ENCODE results near the gene ATP1B1. TPM values are rescaled to one million over a fixed set of nuclear protein-coding genes. Genes with fewer than 3 reads are reported as not detected.

ATP1B1 gene
- total and polyA plus RNA-seq, 2 of the 13 experiments (the other 11 are each of a cell fraction or from before 2014, with no cell fraction given), result 134 to 135 TPM

DNA sequence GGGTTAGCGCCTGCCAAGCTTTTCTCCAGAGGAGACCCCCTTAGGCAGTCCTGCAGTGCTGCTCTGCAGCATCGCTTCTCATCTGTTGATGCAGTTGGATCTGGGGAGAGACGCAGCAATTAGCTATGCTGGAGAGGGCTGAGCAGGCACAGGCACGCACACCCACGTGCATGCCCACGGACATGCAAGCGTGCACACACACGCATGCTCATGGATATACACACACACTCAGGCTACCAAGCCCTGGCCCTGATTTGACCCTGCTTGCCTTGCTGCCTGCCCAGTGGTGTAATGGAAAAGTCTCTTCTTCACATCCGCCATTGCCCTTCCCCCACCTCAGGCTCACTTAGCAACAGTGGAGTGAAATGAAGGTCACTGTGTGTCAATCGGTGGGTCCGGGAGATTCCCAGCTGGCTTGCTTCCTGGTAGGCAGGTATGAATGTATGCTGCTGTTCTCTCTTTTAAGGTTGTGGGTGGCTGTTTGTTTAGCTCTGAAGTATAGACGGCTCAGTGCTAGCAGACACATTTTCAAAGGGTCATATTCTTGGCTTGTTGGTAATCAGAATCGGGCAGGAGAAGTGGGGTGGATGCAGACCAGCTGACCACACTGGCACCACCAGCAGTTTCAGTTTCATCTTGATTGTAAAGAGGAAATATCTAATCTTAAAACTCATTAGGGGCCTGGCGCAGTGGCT is 9.5 kb downstream of the ATP1B1 start (continued):
- TF ChIP-seq, protein P1, sequence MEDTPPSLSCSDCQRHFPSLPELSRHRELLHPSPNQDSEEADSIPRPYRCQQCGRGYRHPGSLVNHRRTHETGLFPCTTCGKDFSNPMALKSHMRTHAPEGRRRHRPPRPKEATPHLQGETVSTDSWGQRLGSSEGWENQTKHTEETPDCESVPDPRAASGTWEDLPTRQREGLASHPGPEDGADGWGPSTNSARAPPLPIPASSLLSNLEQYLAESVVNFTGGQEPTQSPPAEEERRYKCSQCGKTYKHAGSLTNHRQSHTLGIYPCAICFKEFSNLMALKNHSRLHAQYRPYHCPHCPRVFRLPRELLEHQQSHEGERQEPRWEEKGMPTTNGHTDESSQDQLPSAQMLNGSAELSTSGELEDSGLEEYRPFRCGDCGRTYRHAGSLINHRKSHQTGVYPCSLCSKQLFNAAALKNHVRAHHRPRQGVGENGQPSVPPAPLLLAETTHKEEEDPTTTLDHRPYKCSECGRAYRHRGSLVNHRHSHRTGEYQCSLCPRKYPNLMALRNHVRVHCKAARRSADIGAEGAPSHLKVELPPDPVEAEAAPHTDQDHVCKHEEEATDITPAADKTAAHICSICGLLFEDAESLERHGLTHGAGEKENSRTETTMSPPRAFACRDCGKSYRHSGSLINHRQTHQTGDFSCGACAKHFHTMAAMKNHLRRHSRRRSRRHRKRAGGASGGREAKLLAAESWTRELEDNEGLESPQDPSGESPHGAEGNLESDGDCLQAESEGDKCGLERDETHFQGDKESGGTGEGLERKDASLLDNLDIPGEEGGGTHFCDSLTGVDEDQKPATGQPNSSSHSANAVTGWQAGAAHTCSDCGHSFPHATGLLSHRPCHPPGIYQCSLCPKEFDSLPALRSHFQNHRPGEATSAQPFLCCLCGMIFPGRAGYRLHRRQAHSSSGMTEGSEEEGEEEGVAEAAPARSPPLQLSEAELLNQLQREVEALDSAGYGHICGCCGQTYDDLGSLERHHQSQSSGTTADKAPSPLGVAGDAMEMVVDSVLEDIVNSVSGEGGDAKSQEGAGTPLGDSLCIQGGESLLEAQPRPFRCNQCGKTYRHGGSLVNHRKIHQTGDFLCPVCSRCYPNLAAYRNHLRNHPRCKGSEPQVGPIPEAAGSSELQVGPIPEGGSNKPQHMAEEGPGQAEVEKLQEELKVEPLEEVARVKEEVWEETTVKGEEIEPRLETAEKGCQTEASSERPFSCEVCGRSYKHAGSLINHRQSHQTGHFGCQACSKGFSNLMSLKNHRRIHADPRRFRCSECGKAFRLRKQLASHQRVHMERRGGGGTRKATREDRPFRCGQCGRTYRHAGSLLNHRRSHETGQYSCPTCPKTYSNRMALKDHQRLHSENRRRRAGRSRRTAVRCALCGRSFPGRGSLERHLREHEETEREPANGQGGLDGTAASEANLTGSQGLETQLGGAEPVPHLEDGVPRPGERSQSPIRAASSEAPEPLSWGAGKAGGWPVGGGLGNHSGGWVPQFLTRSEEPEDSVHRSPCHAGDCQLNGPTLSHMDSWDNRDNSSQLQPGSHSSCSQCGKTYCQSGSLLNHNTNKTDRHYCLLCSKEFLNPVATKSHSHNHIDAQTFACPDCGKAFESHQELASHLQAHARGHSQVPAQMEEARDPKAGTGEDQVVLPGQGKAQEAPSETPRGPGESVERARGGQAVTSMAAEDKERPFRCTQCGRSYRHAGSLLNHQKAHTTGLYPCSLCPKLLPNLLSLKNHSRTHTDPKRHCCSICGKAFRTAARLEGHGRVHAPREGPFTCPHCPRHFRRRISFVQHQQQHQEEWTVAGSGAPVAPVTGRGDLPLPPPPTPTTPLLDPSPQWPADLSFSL (CRISPR knock-in tag; IDR thresholded peaks at IDR 0.05), result 0 out of 2 replicates have a peak, but pooled peaks have one; percentile 16
- no peak for TF ChIP-seq TCF12 (IDR thresholded peaks at IDR 0.05)
- no peak for TF ChIP-seq TCF12 (CRISPR knock-in tag; IDR thresholded peaks at IDR 0.05)
- no peak for TF ChIP-seq SCMH1 (CRISPR knock-in tag; IDR thresholded peaks at IDR 0.05; ENCODE audit: borderline replicate concordance)
- TF ChIP-seq, protein P2, sequence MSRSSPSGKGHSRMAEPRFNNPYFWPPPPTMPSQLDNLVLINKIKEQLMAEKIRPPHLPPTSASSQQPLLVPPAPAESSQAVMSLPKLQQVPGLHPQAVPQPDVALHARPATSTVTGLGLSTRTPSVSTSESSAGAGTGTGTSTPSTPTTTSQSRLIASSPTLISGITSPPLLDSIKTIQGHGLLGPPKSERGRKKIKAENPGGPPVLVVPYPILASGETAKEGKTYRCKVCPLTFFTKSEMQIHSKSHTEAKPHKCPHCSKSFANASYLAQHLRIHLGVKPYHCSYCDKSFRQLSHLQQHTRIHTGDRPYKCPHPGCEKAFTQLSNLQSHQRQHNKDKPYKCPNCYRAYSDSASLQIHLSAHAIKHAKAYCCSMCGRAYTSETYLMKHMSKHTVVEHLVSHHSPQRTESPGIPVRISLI (CRISPR knock-in tag; IDR thresholded peaks at IDR 0.05; ENCODE audit: borderline replicate concordance), result no peak
- no peak for TF ChIP-seq ZNF775 (CRISPR knock-in tag; IDR thresholded peaks at IDR 0.05; ENCODE audit: borderline replicate concordance)
- TF ChIP-seq NKX3-1 (CRISPR knock-in tag; IDR thresholded peaks at IDR 0.05), result no peak
- TF ChIP-seq PHB2 (IDR thresholded peaks at IDR 0.05; ENCODE audit: partially characterized antibody), result no peak
- TF ChIP-seq ZFP62 (CRISPR knock-in tag; IDR thresholded peaks at IDR 0.05), result no peak
- TF ChIP-seq, protein P3, sequence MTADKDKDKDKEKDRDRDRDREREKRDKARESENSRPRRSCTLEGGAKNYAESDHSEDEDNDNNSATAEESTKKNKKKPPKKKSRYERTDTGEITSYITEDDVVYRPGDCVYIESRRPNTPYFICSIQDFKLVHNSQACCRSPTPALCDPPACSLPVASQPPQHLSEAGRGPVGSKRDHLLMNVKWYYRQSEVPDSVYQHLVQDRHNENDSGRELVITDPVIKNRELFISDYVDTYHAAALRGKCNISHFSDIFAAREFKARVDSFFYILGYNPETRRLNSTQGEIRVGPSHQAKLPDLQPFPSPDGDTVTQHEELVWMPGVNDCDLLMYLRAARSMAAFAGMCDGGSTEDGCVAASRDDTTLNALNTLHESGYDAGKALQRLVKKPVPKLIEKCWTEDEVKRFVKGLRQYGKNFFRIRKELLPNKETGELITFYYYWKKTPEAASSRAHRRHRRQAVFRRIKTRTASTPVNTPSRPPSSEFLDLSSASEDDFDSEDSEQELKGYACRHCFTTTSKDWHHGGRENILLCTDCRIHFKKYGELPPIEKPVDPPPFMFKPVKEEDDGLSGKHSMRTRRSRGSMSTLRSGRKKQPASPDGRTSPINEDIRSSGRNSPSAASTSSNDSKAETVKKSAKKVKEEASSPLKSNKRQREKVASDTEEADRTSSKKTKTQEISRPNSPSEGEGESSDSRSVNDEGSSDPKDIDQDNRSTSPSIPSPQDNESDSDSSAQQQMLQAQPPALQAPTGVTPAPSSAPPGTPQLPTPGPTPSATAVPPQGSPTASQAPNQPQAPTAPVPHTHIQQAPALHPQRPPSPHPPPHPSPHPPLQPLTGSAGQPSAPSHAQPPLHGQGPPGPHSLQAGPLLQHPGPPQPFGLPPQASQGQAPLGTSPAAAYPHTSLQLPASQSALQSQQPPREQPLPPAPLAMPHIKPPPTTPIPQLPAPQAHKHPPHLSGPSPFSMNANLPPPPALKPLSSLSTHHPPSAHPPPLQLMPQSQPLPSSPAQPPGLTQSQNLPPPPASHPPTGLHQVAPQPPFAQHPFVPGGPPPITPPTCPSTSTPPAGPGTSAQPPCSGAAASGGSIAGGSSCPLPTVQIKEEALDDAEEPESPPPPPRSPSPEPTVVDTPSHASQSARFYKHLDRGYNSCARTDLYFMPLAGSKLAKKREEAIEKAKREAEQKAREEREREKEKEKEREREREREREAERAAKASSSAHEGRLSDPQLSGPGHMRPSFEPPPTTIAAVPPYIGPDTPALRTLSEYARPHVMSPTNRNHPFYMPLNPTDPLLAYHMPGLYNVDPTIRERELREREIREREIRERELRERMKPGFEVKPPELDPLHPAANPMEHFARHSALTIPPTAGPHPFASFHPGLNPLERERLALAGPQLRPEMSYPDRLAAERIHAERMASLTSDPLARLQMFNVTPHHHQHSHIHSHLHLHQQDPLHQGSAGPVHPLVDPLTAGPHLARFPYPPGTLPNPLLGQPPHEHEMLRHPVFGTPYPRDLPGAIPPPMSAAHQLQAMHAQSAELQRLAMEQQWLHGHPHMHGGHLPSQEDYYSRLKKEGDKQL (CRISPR knock-in tag; IDR thresholded peaks at IDR 0.05; ENCODE audit: low read depth), result no peak; the same call in 1 of the 2 replicates
- TF ChIP-seq, protein P4, sequence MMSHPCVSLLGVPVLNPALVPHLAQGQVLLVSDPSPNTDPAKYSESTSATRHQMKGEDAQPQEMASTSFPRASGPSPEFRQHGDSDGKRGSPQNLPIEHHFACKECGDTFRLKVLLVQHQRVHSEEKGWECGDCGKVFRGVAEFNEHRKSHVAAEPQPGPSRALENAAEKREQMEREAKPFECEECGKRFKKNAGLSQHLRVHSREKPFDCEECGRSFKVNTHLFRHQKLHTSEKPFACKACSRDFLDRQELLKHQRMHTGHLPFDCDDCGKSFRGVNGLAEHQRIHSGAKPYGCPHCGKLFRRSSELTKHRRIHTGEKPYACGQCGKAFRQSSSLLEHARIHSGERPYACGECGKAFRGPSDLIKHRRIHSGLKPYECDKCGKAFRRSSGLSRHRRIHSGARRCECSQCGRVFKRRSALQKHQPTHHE (CRISPR knock-in tag; IDR thresholded peaks at IDR 0.05; ENCODE audit: borderline replicate concordance), result no peak
- no peak for TF ChIP-seq SMAD1 (CRISPR knock-in tag; IDR thresholded peaks at IDR 0.05; ENCODE audit: borderline replicate concordance, low read depth)
- no peak for TF ChIP-seq DNMT3B (CRISPR knock-in tag; conservative IDR thresholded peaks at IDR 0.05)
